ENCODE results near the gene SCTR.

GRCh38 chr2:119451336-119452050 is 72.8 kb downstream of the SCTR start:
- TF ChIP-seq ISL1 (CRISPR knock-in tag; IDR thresholded peaks at IDR 0.05) = no peak
- TF ChIP-seq ZNF565 (CRISPR knock-in tag; conservative IDR thresholded peaks at IDR 0.05; ENCODE audit: low read depth) = no peak
- TF ChIP-seq SNAI2 (CRISPR knock-in tag; IDR thresholded peaks at IDR 0.05) = no peak
- TF ChIP-seq PATZ1 (CRISPR knock-in tag; IDR thresholded peaks at IDR 0.05; ENCODE audit: borderline replicate concordance) = no peak

All from SK-N-SH treated with all-trans-retinoic acid at 6 μM for 48 hours (cell line).